HG02759 (cell line): ENCODE measurements around the gene TTC7B.

Source experiments
- ATAC-seq: cut with Tn5 transposase; IDR thresholded peaks from one replicate; pipeline ENCODE4 v1.9.1; 2021; ENCODE audit warnings: mild to moderate bottlenecking, moderate library complexity; ENCODE audit not compliant: unreplicated experiment

TTC7B gene

GRCh38 chr14:90567991-90568390 lies 248.2 kb downstream of the TTC7B start:
- ATAC-seq: no peak

GRCh38 chr14:90567191-90567590 lies 249.0 kb downstream of the TTC7B start:
- ATAC-seq: no peak

- no peak for ATAC-seq
Measured at GRCh38 chr14:90566481-90566880, 249.7 kb downstream of the TTC7B start.

- no peak for ATAC-seq
Measured at GRCh38 chr14:90564496-90564895, 251.7 kb downstream of the TTC7B start.

GRCh38 chr14:90562652-90563051 lies 253.6 kb downstream of the TTC7B start:
- no peak for ATAC-seq

- no peak for ATAC-seq
Measured at GRCh38 chr14:90561920-90562319, 254.3 kb downstream of the TTC7B start.

GRCh38 chr14:90560991-90561390 lies 255.2 kb downstream of the TTC7B start:
- ATAC-seq: no peak

GRCh38 chr14:90560558-90560957 lies 255.7 kb downstream of the TTC7B start:
- no peak for ATAC-seq

GRCh38 chr14:90559811-90560492 lies 256.3 kb downstream of the TTC7B start:
- ATAC-seq: no peak

- no peak for ATAC-seq
Measured at GRCh38 chr14:90558983-90559590, 257.1 kb downstream of the TTC7B start.

- no peak for ATAC-seq
Measured at GRCh38 chr14:90558041-90558982, 257.9 kb downstream of the TTC7B start.

GRCh38 chr14:90557516-90557915 lies 258.7 kb downstream of the TTC7B start:
- no peak for ATAC-seq

- ATAC-seq: no peak
Measured at GRCh38 chr14:90556666-90557450, 259.4 kb downstream of the TTC7B start.

- no peak for ATAC-seq
Measured at GRCh38 chr14:90556012-90556477, 260.2 kb downstream of the TTC7B start.

- ATAC-seq: no peak
Measured at GRCh38 chr14:90555126-90556011, 260.9 kb downstream of the TTC7B start.

GRCh38 chr14:90554341-90554740 lies 261.9 kb downstream of the TTC7B start:
- ATAC-seq: no peak

- no peak for ATAC-seq
Measured at GRCh38 chr14:90553921-90554336, 262.3 kb downstream of the TTC7B start.

- no peak for ATAC-seq
Measured at GRCh38 chr14:90553298-90553920, 262.8 kb downstream of the TTC7B start.
